Choroid plexus epithelial cell (primary cell): ENCODE results near the gene ADD3.
A peak's percentile ranks its signal among the peaks of the same experiment; 100 is the strongest.

Experiments used
- DNase-seq: peaks from one replicate; pipeline ENCODE4 v3.0.0-alpha.2; 2010; ENCODE audit warnings: low read depth
- H3K4me3 ChIP-seq: 2 replicates; pipeline ENCODE4 v1.5.1; 2011; ENCODE audit warnings: low read depth, mild to moderate bottlenecking, control low read depth, low read length, moderate library complexity
- CTCF ChIP-seq: conservative IDR thresholded peaks from 2 replicates; pipeline ENCODE4 v1.5.1; 2011; ENCODE audit warnings: low read depth, mild to moderate bottlenecking, control low read depth, inconsistent platforms, low read length, moderate library complexity

The ADD3 gene

GRCh38 chr10:109994711-109995577 is 12.8 kb upstream of the ADD3 start:
- DNase-seq = no peak
- TF ChIP-seq CTCF = no peak
- no peak overlapping the region for H3K4me3 ChIP-seq

- DNase-seq = no peak
- TF ChIP-seq CTCF = no peak
- no peak overlapping the region for H3K4me3 ChIP-seq
These were observed 12.2 kb upstream of the ADD3 start for GRCh38 chr10:109995595-109995994.

- no peak for TF ChIP-seq CTCF
- DNase-seq = peak; percentile 67
These were observed 11.6 kb upstream of the ADD3 start for GRCh38 chr10:109996225-109996624.

GRCh38 chr10:109996766-109997171 is 11.0 kb upstream of the ADD3 start:
- H3K4me3 ChIP-seq = no peak overlapping the region
- TF ChIP-seq CTCF = no peak
- no peak for DNase-seq

More at GRCh38 chr10:109996225-109996624, 11.6 kb upstream of the ADD3 start:
- no peak overlapping the region for H3K4me3 ChIP-seq

- H3K4me3 ChIP-seq = no peak overlapping the region
- no peak for DNase-seq
- no peak for TF ChIP-seq CTCF
These were observed 10.6 kb upstream of the ADD3 start for GRCh38 chr10:109997233-109997632.

- no peak for TF ChIP-seq CTCF
- DNase-seq = no peak
- no peak overlapping the region for H3K4me3 ChIP-seq
These were observed 9.3 kb upstream of the ADD3 start for GRCh38 chr10:109998513-109998912.
